NCI-H1417 treated with DMSO at 0.1 percent for 48 hours (cell line): Measurements from ENCODE around the gene NASP.

Experiments
- DNase-seq: peaks from one replicate; lab custom pipeline; 2025; lab: John Stamatoyannopoulos, UW

NASP gene

DNA sequence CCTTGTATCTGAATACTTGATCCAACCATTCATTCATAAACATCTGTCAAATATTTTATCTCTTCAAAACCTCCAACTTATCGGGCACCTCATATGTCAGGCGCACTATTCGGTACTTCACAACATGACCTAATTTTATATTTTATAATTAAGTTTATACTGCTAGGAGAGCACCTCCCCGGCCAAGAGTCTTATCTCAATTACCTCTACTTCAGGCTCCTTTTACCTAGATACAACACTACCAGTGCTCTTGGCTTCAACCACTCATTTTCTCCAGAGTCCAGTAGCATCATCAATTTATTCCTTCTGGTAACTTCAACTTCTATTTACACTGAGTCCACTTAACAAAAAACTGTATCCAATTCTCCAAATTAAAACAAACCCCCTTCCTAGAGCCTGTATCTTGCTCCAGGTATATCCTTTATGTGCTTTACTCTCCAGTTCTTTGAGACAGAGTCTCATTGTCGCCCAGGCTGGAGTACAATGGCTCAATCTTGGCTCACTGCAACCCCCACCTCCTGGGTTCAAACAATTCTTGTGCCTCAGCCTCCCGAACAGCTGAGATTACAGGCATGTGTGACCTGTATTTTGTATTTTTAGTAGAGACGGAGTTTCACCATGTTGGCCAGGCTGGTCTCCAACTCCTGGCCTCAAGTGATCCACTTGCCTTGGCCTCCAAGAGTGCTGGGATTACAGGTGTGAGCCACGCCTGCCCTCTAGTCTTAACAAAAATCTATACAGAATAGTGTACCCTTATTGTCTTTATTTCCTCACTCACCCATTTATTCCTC, 83.7 kb downstream of the NASP start:
- DNase-seq: no peak
